H9 (cell line): ENCODE data around the gene KAT5. TPM values are rescaled to one million over a fixed set of nuclear protein-coding genes. Genes with fewer than 3 reads are reported as not detected.
A peak's percentile ranks its signal among the peaks of the same experiment; 100 is the strongest.

ENCODE experiments used
- DNase-seq: peaks from one replicate; pipeline ENCODE4 v3.0.0-alpha.2; 2017
- H2AFZ ChIP-seq: one replicate; pipeline ENCODE4 v1.6.1; 2013; ENCODE audit warnings: mild to moderate bottlenecking, low read length, control low read depth, moderate library complexity
- H2AK5ac ChIP-seq: 2 replicates; pipeline ENCODE4 v1.6.1; 2013; ENCODE audit warnings: low read length, control low read depth, mixed read lengths; ENCODE audit not compliant: insufficient read length
- H2BK120ac ChIP-seq: one replicate; pipeline ENCODE4 v1.6.1; 2013; ENCODE audit warnings: low read depth, mild to moderate bottlenecking, low read length, control low read depth, inconsistent platforms; ENCODE audit not compliant: poor library complexity, severe bottlenecking
- H2BK12ac ChIP-seq: 2 replicates; pipeline ENCODE4 v1.6.1; 2013; ENCODE audit warnings: low read length, control low read depth, mixed read lengths, low read depth; ENCODE audit not compliant: insufficient read length
- H2BK15ac ChIP-seq: 2 replicates; pipeline ENCODE4 v1.6.1; 2013; ENCODE audit warnings: low read depth, low read length, control low read depth
- H2BK20ac ChIP-seq: one replicate; pipeline ENCODE4 v1.6.1; 2013; ENCODE audit warnings: low read depth, mild to moderate bottlenecking, low read length, control low read depth, inconsistent platforms; ENCODE audit not compliant: poor library complexity, severe bottlenecking
- H2BK5ac ChIP-seq: 2 replicates; pipeline ENCODE4 v1.6.1; 2013; ENCODE audit warnings: low read length, control low read depth, mixed read lengths; ENCODE audit not compliant: insufficient read length
- H3K14ac ChIP-seq: 2 replicates; pipeline ENCODE4 v1.6.1; 2013; ENCODE audit warnings: low read length, control low read depth; ENCODE audit not compliant: insufficient read depth
- H3K18ac ChIP-seq: 2 replicates; pipeline ENCODE4 v1.6.1; 2013; ENCODE audit warnings: low read depth, mild to moderate bottlenecking, mixed read lengths, low read length, control low read depth; ENCODE audit not compliant: insufficient read length
- H3K23ac ChIP-seq: 2 replicates; pipeline ENCODE4 v1.6.1; 2013; ENCODE audit warnings: low read length, control low read depth, mixed read lengths, low read depth; ENCODE audit not compliant: insufficient read length
- H3K23me2 ChIP-seq: 2 replicates; pipeline ENCODE4 v1.6.1; 2013; ENCODE audit warnings: low read depth, mild to moderate bottlenecking, mixed read lengths, low read length, control low read depth; ENCODE audit not compliant: insufficient read length, poor library complexity, severe bottlenecking
- H3K27ac ChIP-seq: 2 replicates; pipeline ENCODE4 v1.5.1; 2013; ENCODE audit warnings: low read length, control low read depth, mixed read lengths, low read depth; ENCODE audit not compliant: insufficient read length
- H3K27me3 ChIP-seq: 2 replicates; pipeline ENCODE4 v1.6.1; 2013; ENCODE audit warnings: low read length, control low read depth, inconsistent platforms; ENCODE audit not compliant: insufficient read depth
- H3K4ac ChIP-seq: 2 replicates; pipeline ENCODE4 v1.6.1; 2013; ENCODE audit warnings: low read depth, mild to moderate bottlenecking, control low read depth, inconsistent platforms, low read length, moderate library complexity
- H3K4me1 ChIP-seq: 2 replicates; pipeline ENCODE4 v1.6.1; 2013; ENCODE audit warnings: low read length, control low read depth, inconsistent platforms; ENCODE audit not compliant: insufficient read depth
- H3K4me2 ChIP-seq: 2 replicates; pipeline ENCODE4 v1.6.1; 2013; ENCODE audit warnings: low read length, control low read depth, mixed read lengths; ENCODE audit not compliant: insufficient read length, insufficient read depth
- H3K56ac ChIP-seq: 2 replicates; pipeline ENCODE4 v1.6.1; 2013; ENCODE audit warnings: low read depth, mild to moderate bottlenecking, mixed read lengths, low read length, control low read depth; ENCODE audit not compliant: insufficient read length
- H3K79me1 ChIP-seq: 2 replicates; pipeline ENCODE4 v1.6.1; 2013; ENCODE audit warnings: low read depth, mild to moderate bottlenecking, moderate library complexity, low read length, control low read depth, inconsistent platforms; ENCODE audit not compliant: insufficient read depth, poor library complexity, severe bottlenecking
- H3K79me2 ChIP-seq: 2 replicates; pipeline ENCODE4 v1.6.1; 2013; ENCODE audit warnings: low read length, control low read depth, inconsistent platforms; ENCODE audit not compliant: insufficient read depth
- H3K9ac ChIP-seq: 2 replicates; pipeline ENCODE4 v1.6.1; 2013; ENCODE audit warnings: low read length, control low read depth, mixed read lengths; ENCODE audit not compliant: insufficient read length; ENCODE audit errors: extremely low read depth
- H3K9me3 ChIP-seq: one replicate; pipeline ENCODE4 v1.6.1; 2013; ENCODE audit warnings: low read depth, low read length, inconsistent platforms; ENCODE audit not compliant: control insufficient read depth
- H3T11ph ChIP-seq: one replicate; pipeline ENCODE4 v1.6.1; 2013; ENCODE audit warnings: mild to moderate bottlenecking, low read length, control low read depth, inconsistent platforms
- H4K20me1 ChIP-seq: one replicate; pipeline ENCODE4 v1.6.1; 2013; ENCODE audit not compliant: control insufficient read depth, insufficient read length, insufficient read depth
- H4K5ac ChIP-seq: 2 replicates; pipeline ENCODE4 v1.6.1; 2013; ENCODE audit warnings: low read depth, mild to moderate bottlenecking, mixed read lengths, low read length, control low read depth; ENCODE audit not compliant: insufficient read length
- H4K8ac ChIP-seq: replicated peaks from 2 replicates; pipeline ENCODE4 v1.6.1; 2013; ENCODE audit warnings: low read length, control low read depth, mixed read lengths, low read depth; ENCODE audit not compliant: insufficient read length
- H4K91ac ChIP-seq: 2 replicates; pipeline ENCODE4 v1.6.1; 2013; ENCODE audit warnings: low read depth, mild to moderate bottlenecking, moderate library complexity, mixed read lengths, low read length, control low read depth; ENCODE audit not compliant: insufficient read length
- H3K27ac Mint-ChIP-seq, 3 experiments: 2 replicates in 2 of 3; 3 replicates in 1 of 3; pipeline ENCODE4 v1.8.0; 2020 to 2021; ENCODE audit warnings: mixed read lengths in 3 of 3, mild to moderate bottlenecking in 1 of 3, moderate library complexity in 1 of 3
- H3K27me3 Mint-ChIP-seq: 2 replicates; pipeline ENCODE4 v1.8.0; 2021; ENCODE audit warnings: low read depth, mild to moderate bottlenecking, moderate library complexity, mixed read lengths
- H3K36me3 Mint-ChIP-seq, 3 experiments: 2 replicates in 2 of 3; 3 replicates in 1 of 3; pipeline ENCODE4 v1.8.0; 2020 to 2021; ENCODE audit warnings: low read depth in 3 of 3, mixed read lengths in 3 of 3; ENCODE audit not compliant: insufficient read depth in 1 of 3
- H3K4me1 Mint-ChIP-seq, 2 experiments: 2 replicates each; pipeline ENCODE4 v1.8.0; 2020; ENCODE audit warnings: mixed read lengths in 2 of 2
- H3K4me3 Mint-ChIP-seq, 2 experiments: 2 replicates in 1 of 2; 3 replicates in 1 of 2; pipeline ENCODE4 v1.8.0; 2020 to 2021; ENCODE audit warnings: mild to moderate bottlenecking in 2 of 2, mixed read lengths in 2 of 2, moderate library complexity in 1 of 2
- H3K9me3 Mint-ChIP-seq, 2 experiments: 2 replicates in 1 of 2; 3 replicates in 1 of 2; pipeline ENCODE4 v1.8.0; 2020; ENCODE audit warnings: mild to moderate bottlenecking in 2 of 2, mixed read lengths in 2 of 2, moderate library complexity in 1 of 2
- CTCF ChIP-seq: fragments of 200-600 bp; sonication (generic); conservative IDR thresholded peaks from 3 replicates; pipeline ENCODE4 v1.8.0; 2021; ENCODE audit warnings: antibody characterized with exemption, mild to moderate bottlenecking
- WGBS: extraction: QIAGEN DNeasy Blood & Tissue Kit; methylation state at CpG from one replicate; pipeline ENCODE4 v1.1.7; 2013; ENCODE audit warnings: missing lambda C conversion rate, low lambda C conversion rate, mixed read lengths; ENCODE audit not compliant: insufficient read length; ENCODE audit errors: extremely low coverage; 5-methylcytosine and 5-hydroxymethylcytosine counted together
- total RNA-seq: library from RNA; stranded (reverse); gene quantifications from 2 replicates; pipeline ENCODE4 v1.2.1, GENCODE V29; 2021

KAT5 gene
- total RNA-seq, 1 experiment from 2014 or later, result 56.7 TPM

- no peak overlapping the region for H4K5ac ChIP-seq
- no peak overlapping the region for H2BK12ac ChIP-seq
- H3K56ac ChIP-seq, result no peak overlapping the region
- H3K23me2 ChIP-seq, result no peaks in the 10 kb centered on the region
- H3K9ac ChIP-seq, result no peak overlapping the region
- peaks cover 6% of the 10 kb centered on the region; the same call in 1 of the 2 replicates for H3K27me3 Mint-ChIP-seq
- no peak overlapping the region for H3K4ac ChIP-seq
- H3K9me3 Mint-ChIP-seq, result no peaks in the 10 kb centered on the region
- DNase-seq, result no peak
- H2AK5ac ChIP-seq, result no peak overlapping the region
- no peak overlapping the region for H3T11ph ChIP-seq
- no peak overlapping the region for H2BK120ac ChIP-seq
- H4K8ac ChIP-seq, result no peak overlapping the region
- H4K20me1 ChIP-seq, result no peaks in the 10 kb centered on the region
- H3K23ac ChIP-seq, result no peak overlapping the region
- no peak for TF ChIP-seq CTCF
- no peak overlapping the region for H3K14ac ChIP-seq
- peak overlapping the region in 1 of 3 experiments; percentile 50; a peak in 2 of 7 replicates for H3K27ac Mint-ChIP-seq
- no peaks in the 10 kb centered on the region for H3K9me3 ChIP-seq
- no peak overlapping the region for H2BK20ac ChIP-seq
- no peak overlapping the region for H3K27ac ChIP-seq
- no peaks in the 10 kb centered on the region for H3K79me1 ChIP-seq
- H3K79me2 ChIP-seq, result no peaks in the 10 kb centered on the region
- H2AFZ ChIP-seq, result no peak overlapping the region
- WGBS, result no CpG with 5 or more reads among the region's 11 CpGs
- H3K36me3 Mint-ChIP-seq, result no peaks in the 10 kb centered on the region
- no peak overlapping the region for H2BK5ac ChIP-seq
- no peaks in the 10 kb centered on the region for H3K4me1 ChIP-seq
- no peak overlapping the region for H3K4me2 ChIP-seq
- no peak overlapping the region for H3K18ac ChIP-seq
- H3K4me1 Mint-ChIP-seq, result peaks cover 10 to 13% of the 10 kb centered on the region in 2 experiments
- H3K4me3 Mint-ChIP-seq, result no peak overlapping the region
- H2BK15ac ChIP-seq, result no peak overlapping the region
- no peak overlapping the region for H4K91ac ChIP-seq
- no peaks in the 10 kb centered on the region for H3K27me3 ChIP-seq
These were observed 19.7 kb upstream of the KAT5 start for GRCh38 chr11:65692367-65692766.
